ENCODE results near the gene ACTMAP. TPM values are rescaled to one million over a fixed set of nuclear protein-coding genes. Genes with fewer than 3 reads are reported as not detected.
A peak's percentile ranks its signal among the peaks of the same experiment; 100 is the strongest.

The ACTMAP gene
- total and polyA plus RNA-seq, 9 of the 15 experiments (the other 6 are each of a cell fraction or from before 2014, with no cell fraction given): 1.7 to 16.6 (median 4.9) TPM

DNA sequence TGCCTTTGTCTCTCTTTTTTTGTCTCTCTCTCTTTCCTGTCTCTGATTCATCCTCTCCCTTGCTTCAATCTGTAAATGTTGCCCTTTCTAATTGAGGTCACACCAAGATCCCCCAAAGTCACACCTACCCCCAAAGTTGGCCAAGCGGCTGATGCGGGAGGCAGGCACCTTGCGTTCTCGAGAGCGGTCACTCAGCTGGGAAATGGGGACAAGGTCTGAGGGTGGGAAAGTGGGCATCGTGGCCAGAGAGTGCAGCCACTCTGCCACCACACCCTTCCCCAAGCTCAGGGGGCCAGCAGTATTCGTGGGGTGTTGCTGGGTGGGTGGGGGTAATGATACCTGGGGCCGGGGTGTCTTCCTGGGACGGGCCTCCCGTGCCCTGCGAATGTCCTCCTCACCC, 36.3 kb downstream of the ACTMAP start:
- WGBS (ENCODE audit: insufficient coverage, low coverage, missing lambda C conversion rate): 73% methylated on average over 8 of the region's 11 CpGs
- intact Hi-C loops (cut with micrococcal nuclease): no loop called here
- H3K4me3 ChIP-seq: no peak overlapping the region
- TF ChIP-seq FIP1L1 (IDR thresholded peaks at IDR 0.05; ENCODE audit: low read depth, low read length, poor library complexity, severe bottlenecking) (no peak), HMGN3 (IDR thresholded peaks at IDR 0.05; ENCODE audit: borderline replicate concordance, extremely low read depth, insufficient read length, low read depth, low read length) (no peak), NR2F6 (CRISPR knock-in tag; IDR thresholded peaks at IDR 0.05) (no peak), EZH2 (IDR thresholded peaks at IDR 0.05; ENCODE audit: borderline replicate concordance, low read depth, low read length) (no peak), ZNF3 (CRISPR knock-in tag; IDR thresholded peaks at IDR 0.05) (no peak), ZBED1 (IDR thresholded peaks at IDR 0.05) (no peak), HOXB6 (CRISPR knock-in tag; IDR thresholded peaks at IDR 0.05; ENCODE audit: borderline replicate concordance) (no peak), NFYB (IDR thresholded peaks at IDR 0.05; ENCODE audit: extremely low read depth, insufficient read length) (no peak), OTX1 (CRISPR knock-in tag; IDR thresholded peaks at IDR 0.05) (no peak), RBBP5 (IDR thresholded peaks at IDR 0.05; ENCODE audit: borderline replicate concordance, insufficient read depth, low read length, poor library complexity, severe bottlenecking) (no peak), NONO (IDR thresholded peaks at IDR 0.05; ENCODE audit: low read depth in 2 of 2, low read length in 1 of 2) (no peak), MYBL2 (IDR thresholded peaks at IDR 0.05; ENCODE audit: low read depth) (no peak), MYBL2 (CRISPR knock-in tag; IDR thresholded peaks at IDR 0.05; ENCODE audit: borderline replicate concordance) (no peak), ZNF197 (CRISPR knock-in tag; IDR thresholded peaks at IDR 0.05; ENCODE audit: low read depth) (no peak)
- TF ChIP-seq, protein P1, sequence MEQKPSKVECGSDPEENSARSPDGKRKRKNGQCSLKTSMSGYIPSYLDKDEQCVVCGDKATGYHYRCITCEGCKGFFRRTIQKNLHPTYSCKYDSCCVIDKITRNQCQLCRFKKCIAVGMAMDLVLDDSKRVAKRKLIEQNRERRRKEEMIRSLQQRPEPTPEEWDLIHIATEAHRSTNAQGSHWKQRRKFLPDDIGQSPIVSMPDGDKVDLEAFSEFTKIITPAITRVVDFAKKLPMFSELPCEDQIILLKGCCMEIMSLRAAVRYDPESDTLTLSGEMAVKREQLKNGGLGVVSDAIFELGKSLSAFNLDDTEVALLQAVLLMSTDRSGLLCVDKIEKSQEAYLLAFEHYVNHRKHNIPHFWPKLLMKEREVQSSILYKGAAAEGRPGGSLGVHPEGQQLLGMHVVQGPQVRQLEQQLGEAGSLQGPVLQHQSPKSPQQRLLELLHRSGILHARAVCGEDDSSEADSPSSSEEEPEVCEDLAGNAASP (IDR thresholded peaks at IDR 0.05): no peak
- TF ChIP-seq, protein P2, sequence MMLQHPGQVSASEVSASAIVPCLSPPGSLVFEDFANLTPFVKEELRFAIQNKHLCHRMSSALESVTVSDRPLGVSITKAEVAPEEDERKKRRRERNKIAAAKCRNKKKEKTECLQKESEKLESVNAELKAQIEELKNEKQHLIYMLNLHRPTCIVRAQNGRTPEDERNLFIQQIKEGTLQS (IDR thresholded peaks at IDR 0.05): no peak
- TF ChIP-seq, protein P2 (CRISPR knock-in tag; conservative IDR thresholded peaks at IDR 0.05): no peak
- TF ChIP-seq, protein P3, sequence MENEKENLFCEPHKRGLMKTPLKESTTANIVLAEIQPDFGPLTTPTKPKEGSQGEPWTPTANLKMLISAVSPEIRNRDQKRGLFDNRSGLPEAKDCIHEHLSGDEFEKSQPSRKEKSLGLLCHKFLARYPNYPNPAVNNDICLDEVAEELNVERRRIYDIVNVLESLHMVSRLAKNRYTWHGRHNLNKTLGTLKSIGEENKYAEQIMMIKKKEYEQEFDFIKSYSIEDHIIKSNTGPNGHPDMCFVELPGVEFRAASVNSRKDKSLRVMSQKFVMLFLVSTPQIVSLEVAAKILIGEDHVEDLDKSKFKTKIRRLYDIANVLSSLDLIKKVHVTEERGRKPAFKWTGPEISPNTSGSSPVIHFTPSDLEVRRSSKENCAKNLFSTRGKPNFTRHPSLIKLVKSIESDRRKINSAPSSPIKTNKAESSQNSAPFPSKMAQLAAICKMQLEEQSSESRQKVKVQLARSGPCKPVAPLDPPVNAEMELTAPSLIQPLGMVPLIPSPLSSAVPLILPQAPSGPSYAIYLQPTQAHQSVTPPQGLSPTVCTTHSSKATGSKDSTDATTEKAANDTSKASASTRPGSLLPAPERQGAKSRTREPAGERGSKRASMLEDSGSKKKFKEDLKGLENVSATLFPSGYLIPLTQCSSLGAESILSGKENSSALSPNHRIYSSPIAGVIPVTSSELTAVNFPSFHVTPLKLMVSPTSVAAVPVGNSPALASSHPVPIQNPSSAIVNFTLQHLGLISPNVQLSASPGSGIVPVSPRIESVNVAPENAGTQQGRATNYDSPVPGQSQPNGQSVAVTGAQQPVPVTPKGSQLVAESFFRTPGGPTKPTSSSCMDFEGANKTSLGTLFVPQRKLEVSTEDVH (IDR thresholded peaks at IDR 0.05; ENCODE audit: low read depth, partially characterized antibody): no peak

More for the DNA sequence above, 36.3 kb downstream of the ACTMAP start:
- no peak overlapping the region for H2AFZ ChIP-seq (ENCODE audit: low read depth, low read length)
- peaks cover 32% of the 10 kb centered on the region for H3K79me2 ChIP-seq (ENCODE audit: control insufficient read depth, insufficient read depth, low read length)
- ATAC-seq: no peak
- FAIRE-seq: no peak
- DNase-seq (ENCODE audit: extremely low read depth in 1 of 4, low spot score in 3 of 4): no peak
- H3K4me1 ChIP-seq (replicated peaks in 1 of 2; ENCODE audit: control insufficient read depth in 2 of 2, insufficient read depth in 2 of 2, low read length in 2 of 2): peaks cover 17 to 45% of the 10 kb centered on the region in 2 experiments
- H3K9ac ChIP-seq (ENCODE audit: insufficient read depth in 1 of 2, low read depth in 2 of 2, low read length in 2 of 2): peak overlapping the region in 1 of 2 experiments; percentile 90; a peak in 2 of 4 replicates
- H3K9me3 ChIP-seq (replicated peaks; ENCODE audit: control insufficient read depth, insufficient read depth, low read depth, low read length): no peaks in the 10 kb centered on the region
- no peak overlapping the region; the same call in 2 of the 3 replicates for H3K27ac ChIP-seq (ENCODE audit: extremely low read depth, low read depth, low read length)
- no peaks in the 10 kb centered on the region for H3K27me3 ChIP-seq (ENCODE audit: control insufficient read depth in 2 of 2, insufficient read depth in 2 of 2, low read length in 2 of 2)
- POLR2A ChIA-PET: no interaction called here
- H4K20me1 ChIP-seq (replicated peaks; ENCODE audit: control insufficient read depth, insufficient read depth, low read length): no peaks in the 10 kb centered on the region
- peaks cover 23% of the 10 kb centered on the region; the same call in 2 of the 3 replicates for H3K36me3 ChIP-seq (ENCODE audit: control insufficient read depth, insufficient read depth, low read length)
- H3K4me2 ChIP-seq (ENCODE audit: insufficient read depth, low read length): peak overlapping the region; percentile 93
- CTCF ChIA-PET (ENCODE audit: low intra/inter-chr PET ratio): no interaction called here
- H3K9me1 ChIP-seq (ENCODE audit: control insufficient read depth, insufficient read depth, low read length): no peaks in the 10 kb centered on the region
- BruUV-seq (replicated peaks): no TSS peak
- in situ Hi-C loops (cut with MboI): no loop called here

All from K562 (cell line).